ENCODE results near the gene MGAM2. TPM values are rescaled to one million over a fixed set of nuclear protein-coding genes. Genes with fewer than 3 reads are reported as not detected.
"Not testable (repeated sequence)": the region's sequence is repeated elsewhere in the genome, so short reads cannot be mapped to it uniquely, and the experiment has no call there.

MGAM2 gene
- polyA plus RNA-seq (ENCODE audit: insufficient read length in 3 of 3), result under 1 TPM; 0.37 to 0.92 (median 0.67) TPM

- DNase-seq (ENCODE audit: low read depth in 3 of 3, low spot score in 2 of 3), result no peak
Observed at GRCh38 chr7:142111499-142111898, at the start of gene MGAM2. Gene MGAM2, plus strand, starts transcription at chr7:142111718. Its CDS starts 5,156 bp downstream, at chr7:142116874.

GRCh38 chr7:142063551-142064442, 47.7 kb upstream of the MGAM2 start:
- no peak for DNase-seq (ENCODE audit: low read depth in 3 of 3, low spot score in 2 of 3)

GRCh38 chr7:142066536-142066935, 45.0 kb upstream of the MGAM2 start:
- DNase-seq (ENCODE audit: low read depth in 3 of 3, low spot score in 2 of 3), result no peak

GRCh38 chr7:142077762-142078161, 33.8 kb upstream of the MGAM2 start:
- no peak for DNase-seq (ENCODE audit: low read depth in 3 of 3, low spot score in 2 of 3)

- no peak for DNase-seq (ENCODE audit: low read depth in 3 of 3, low spot score in 2 of 3)
Observed at GRCh38 chr7:142083605-142084004, 27.9 kb upstream of the MGAM2 start.

- DNase-seq (ENCODE audit: low read depth in 3 of 3, low spot score in 2 of 3), result no peak
Observed at GRCh38 chr7:142085428-142085827, 26.1 kb upstream of the MGAM2 start.

- DNase-seq (ENCODE audit: low read depth in 3 of 3, low spot score in 2 of 3), result no peak
Observed at GRCh38 chr7:142088022-142088714, 23.4 kb upstream of the MGAM2 start.

GRCh38 chr7:142089035-142089434, 22.5 kb upstream of the MGAM2 start:
- no peak for DNase-seq (ENCODE audit: low read depth in 3 of 3, low spot score in 2 of 3)

GRCh38 chr7:142091961-142092360, 19.6 kb upstream of the MGAM2 start:
- DNase-seq (ENCODE audit: low read depth in 3 of 3, low spot score in 2 of 3), result no peak

- no peak for DNase-seq (ENCODE audit: low read depth in 3 of 3, low spot score in 2 of 3)
Observed at GRCh38 chr7:142094861-142095260, 16.7 kb upstream of the MGAM2 start.

- no peak for DNase-seq (ENCODE audit: low read depth in 3 of 3, low spot score in 2 of 3)
Observed at GRCh38 chr7:142097571-142097970, 13.9 kb upstream of the MGAM2 start.

GRCh38 chr7:142098004-142098403, 13.5 kb upstream of the MGAM2 start:
- no peak for DNase-seq (ENCODE audit: low read depth in 3 of 3, low spot score in 2 of 3)

- DNase-seq (ENCODE audit: low read depth in 3 of 3, low spot score in 2 of 3), result not testable (repeated sequence)
Observed at GRCh38 chr7:142099347-142099746, 12.2 kb upstream of the MGAM2 start.

- DNase-seq (ENCODE audit: low read depth in 3 of 3, low spot score in 2 of 3), result no peak
Observed at GRCh38 chr7:142100634-142101033, 10.9 kb upstream of the MGAM2 start.

- not testable (repeated sequence) for DNase-seq (ENCODE audit: low read depth in 3 of 3, low spot score in 2 of 3)
Observed at GRCh38 chr7:142101794-142102193, 9.7 kb upstream of the MGAM2 start.

GRCh38 chr7:142104550-142105527, 6.7 kb upstream of the MGAM2 start:
- DNase-seq (ENCODE audit: low read depth in 3 of 3, low spot score in 2 of 3), result no peak

- DNase-seq (ENCODE audit: low read depth in 3 of 3, low spot score in 2 of 3), result no peak
Observed at GRCh38 chr7:142108728-142109505, 2.6 kb upstream of the MGAM2 start.

- DNase-seq (ENCODE audit: low read depth in 3 of 3, low spot score in 2 of 3), result no peak
Observed at GRCh38 chr7:142110098-142110497, 1.4 kb upstream of the MGAM2 start.

- DNase-seq (ENCODE audit: low read depth in 3 of 3, low spot score in 2 of 3), result no peak
Observed at GRCh38 chr7:142110638-142111037, 880 bp upstream of the MGAM2 start.

- DNase-seq (ENCODE audit: low read depth in 3 of 3, low spot score in 2 of 3), result no peak
Observed at GRCh38 chr7:142112086-142112485, 568 bp downstream of the MGAM2 start.

All from right renal cortex interstitium (tissue), 3 donors.